B cell (primary cell): ENCODE data around the gene TRIM9. TPM values are rescaled to one million over a fixed set of nuclear protein-coding genes. Genes with fewer than 3 reads are reported as not detected.

Source experiments
- ATAC-seq: fragments of 200-7000 bp; cut with Tn5 transposase; one replicate; pipeline ENCODE4 v1.10.0; 2021; ENCODE audit warnings: low read depth, mild to moderate bottlenecking, moderate number of reproducible peaks, moderate library complexity
- CTCF ChIA-PET: fragments of 350-600 bp; sonication (Branson Sonifier 250); formaldehyde crosslinking; loops from one replicate; lab custom pipeline; 2021; ENCODE audit warnings: antibody characterized with exemption, inconsistent platforms; lab: Charles Lee
- POLR2A ChIA-PET: fragments of 350-600 bp; sonication (Branson Sonifier 250); formaldehyde crosslinking; loops from one replicate; lab custom pipeline; 2021; ENCODE audit warnings: antibody characterized with exemption; lab: Charles Lee
- DNase-seq: peaks from one replicate; pipeline ENCODE4 v3.0.0; 2013
- H2AFZ ChIP-seq: 2 replicates; pipeline ENCODE4 v1.6.1; 2012; ENCODE audit warnings: mild to moderate bottlenecking, low read depth, low read length; ENCODE audit not compliant: insufficient read depth, poor library complexity, severe bottlenecking
- H3K27ac ChIP-seq, 2 donors: 1 replicate in 1 of 2; 2 replicates in 1 of 2; pipeline ENCODE4 v1.5.1; 2012 to 2013; ENCODE audit warnings: low read length in 2 of 2, mild to moderate bottlenecking in 2 of 2, moderate library complexity in 1 of 2
- H3K27me3 ChIP-seq, 4 experiments: fragments of 200-600 bp in 1 of 4; sonication (generic) in 1 of 4; replicated peaks in 1 of 4; 1 replicate in 2 of 4; 2 replicates in 2 of 4; pipeline versions ENCODE4 v1.6.1 to v1.7.0; 2013 to 2016; ENCODE audit warnings: low read length in 3 of 4, mild to moderate bottlenecking in 2 of 4, mixed read lengths in 1 of 4, moderate library complexity in 1 of 4; ENCODE audit not compliant: insufficient read depth in 4 of 4, control insufficient read depth in 3 of 4; ENCODE audit errors: control extremely low read depth in 1 of 4
- H3K36me3 ChIP-seq, 2 experiments: replicated peaks in 1 of 2; 1 replicate in 1 of 2; 2 replicates in 1 of 2; pipeline versions ENCODE4 v1.6.1 to v1.7.1; 2013; ENCODE audit warnings: low read length in 1 of 2; ENCODE audit not compliant: insufficient read depth in 2 of 2, control insufficient read depth in 1 of 2; ENCODE audit errors: control extremely low read depth in 1 of 2, extremely low read depth in 1 of 2
- H3K4me1 ChIP-seq, 2 donors: fragments of 200-600 bp in 1 of 2; sonication (generic) in 1 of 2; 1 replicate in 1 of 2; 2 replicates in 1 of 2; pipeline versions ENCODE4 v1.5.1 to v1.6.1; 2013 to 2017; ENCODE audit warnings: low read length in 2 of 2; ENCODE audit not compliant: control insufficient read depth in 2 of 2, insufficient read depth in 2 of 2
- H3K4me2 ChIP-seq: replicated peaks from 2 replicates; pipeline ENCODE3; 2012; ENCODE audit warnings: mild to moderate bottlenecking, low read depth, low read length; ENCODE audit not compliant: poor library complexity, severe bottlenecking
- H3K4me3 ChIP-seq, 5 experiments: fragments of 200-600 bp in 1 of 5; sonication (generic) in 1 of 5; 1 replicate in 3 of 5; 2 replicates in 2 of 5; pipeline versions ENCODE4 v1.5.1 to v1.7.0; 2011 to 2016; ENCODE audit warnings: low read length in 4 of 5, mild to moderate bottlenecking in 4 of 5, low read depth in 2 of 5, control low read depth in 1 of 5, moderate library complexity in 1 of 5; ENCODE audit not compliant: insufficient read depth in 1 of 5; ENCODE audit errors: control extremely low read depth in 1 of 5, extremely low read depth in 1 of 5
- H3K79me2 ChIP-seq: fragments of 200-600 bp; sonication (generic); one replicate; pipeline ENCODE4 v1.6.0; 2016; ENCODE audit warnings: low read length; ENCODE audit not compliant: control insufficient read depth, insufficient read depth
- H3K9ac ChIP-seq: fragments of 200-600 bp; sonication (generic); 2 replicates; pipeline ENCODE4 v1.6.1; 2017; ENCODE audit warnings: mild to moderate bottlenecking, low read length, moderate library complexity
- H3K9me3 ChIP-seq, 3 donors: one replicate each; pipeline versions ENCODE4 v1.6.1 to v1.7.1; 2013; ENCODE audit warnings: low read length in 2 of 3; ENCODE audit not compliant: control insufficient read depth in 2 of 3, insufficient read depth in 1 of 3; ENCODE audit errors: control extremely low read depth in 1 of 3
- H4K20me1 ChIP-seq: 2 replicates; pipeline ENCODE4 v1.6.0; 2012; ENCODE audit warnings: mild to moderate bottlenecking, low read length; ENCODE audit not compliant: insufficient read depth, control insufficient read depth, poor library complexity, severe bottlenecking
- H3K27ac Mint-ChIP-seq: one replicate; pipeline ENCODE4 v1.8.0; 2021; ENCODE audit warnings: mixed read lengths
- H3K27me3 Mint-ChIP-seq: one replicate; pipeline ENCODE4 v1.8.0; 2021; ENCODE audit warnings: mixed read lengths
- H3K4me1 Mint-ChIP-seq: one replicate; pipeline ENCODE4 v1.8.0; 2021; ENCODE audit warnings: mixed read lengths
- H3K4me3 Mint-ChIP-seq: one replicate; pipeline ENCODE4 v1.8.0; 2021; ENCODE audit warnings: mixed read lengths
- H3K9me3 Mint-ChIP-seq: one replicate; pipeline ENCODE4 v1.8.0; 2022; ENCODE audit warnings: mixed read lengths; ENCODE audit not compliant: insufficient read depth
- EZH2 ChIP-seq: IDR thresholded peaks from 2 replicates; pipeline ENCODE4 v1.6.1; 2012; ENCODE audit warnings: borderline replicate concordance, low read depth, mild to moderate bottlenecking, moderate library complexity, low read length; ENCODE audit not compliant: insufficient read depth, poor library complexity, severe bottlenecking
- WGBS: methylation state at CpG from one replicate; pipeline ENCODE4 v1.1.5; 2013; ENCODE audit warnings: missing lambda C conversion rate; ENCODE audit not compliant: insufficient coverage; 5-methylcytosine and 5-hydroxymethylcytosine counted together
- intact Hi-C: fragments of 100-400 bp; cut with micrococcal nuclease; formaldehyde crosslinking; loops from one replicate; pipeline ENCODE4 v1.10.0; 2022
- polyA plus RNA-seq: library from polyadenylated mRNA; depleted of rRNA; stranded (reverse); fragments of >200 nt; gene quantifications from 2 replicates; pipeline ENCODE4 v1.2.3, GENCODE V29; 2012
- total RNA-seq, 2 donors: library from RNA; stranded (reverse); fragments of 120-200 nt in 1 of 2; gene quantifications; 1 replicate in 1 of 2; 2 replicates in 1 of 2; pipeline versions ENCODE4 v1.2.3 to v1.2.4, GENCODE V29; 2013 to 2022
- TF ChIP-seq, protein P1 (sequence below): fragments of 200-600 bp; IDR thresholded peaks from one replicate; pipeline ENCODE4 v1.8.0; 2022; ENCODE audit warnings: antibody characterized with exemption, mild to moderate bottlenecking

The TRIM9 gene
- total and polyA plus RNA-seq, 2 donors (not counting 1 experiment from before 2014, with no cell fraction given) = 0.24 to 0.32 TPM

DNA sequence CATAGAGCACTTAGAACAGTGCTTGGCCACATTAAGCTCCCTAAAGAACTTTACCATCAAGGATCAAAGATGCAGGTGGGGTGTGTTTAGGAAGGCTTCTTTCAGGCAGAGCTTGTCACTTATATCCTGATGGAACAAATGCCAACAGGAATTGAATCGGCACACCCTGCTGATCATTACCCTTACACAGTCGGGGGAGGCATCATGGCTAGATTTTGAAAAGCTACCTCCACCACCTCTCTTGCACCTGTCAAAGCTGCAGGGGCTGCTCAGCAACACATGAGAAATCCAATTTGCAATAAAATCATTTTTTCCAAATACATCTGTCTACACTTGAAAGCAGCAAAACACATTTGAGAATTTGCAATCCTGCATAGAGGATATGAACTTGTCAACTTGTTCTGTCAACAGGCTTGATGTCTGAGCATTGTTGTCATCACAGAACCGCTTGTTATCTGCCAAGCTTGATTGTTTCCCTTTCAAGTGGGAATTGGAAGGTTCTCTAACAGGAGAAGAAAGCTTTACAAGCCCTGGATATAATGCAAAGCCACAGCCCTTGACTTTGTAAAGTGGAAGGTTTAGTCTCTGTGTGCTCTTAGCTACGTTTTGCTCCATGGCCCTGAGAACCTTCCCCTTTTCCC lies 24.6 kb upstream of the TRIM9 start:
- H3K79me2 ChIP-seq = no peaks in the 10 kb centered on the region
- H3K9ac ChIP-seq = no peak overlapping the region
- DNase-seq = no peak
- H3K4me1 ChIP-seq = no peaks in the 10 kb centered on the region
- H3K4me3 Mint-ChIP-seq = no peak overlapping the region
- ATAC-seq = no peak
- no peak overlapping the region for H3K4me3 ChIP-seq
- ChIA-PET CTCF (no interaction called here), POLR2A (no interaction called here)
- H3K27ac Mint-ChIP-seq = no peak overlapping the region
- H3K36me3 ChIP-seq = no peaks in the 10 kb centered on the region
- H3K9me3 Mint-ChIP-seq = no peaks in the 10 kb centered on the region
- no peak overlapping the region for H2AFZ ChIP-seq
- H3K27ac ChIP-seq = no peak overlapping the region
- intact Hi-C loops = no loop called here
- 97% methylated on average over 3 of the region's 4 CpGs for WGBS
- no peaks in the 10 kb centered on the region for H4K20me1 ChIP-seq
- no peaks in the 10 kb centered on the region for H3K4me1 Mint-ChIP-seq
- H3K27me3 ChIP-seq = no peaks in the 10 kb centered on the region
- no peak overlapping the region for H3K4me2 ChIP-seq
- no peaks in the 10 kb centered on the region for H3K27me3 Mint-ChIP-seq
- TF ChIP-seq, protein P1, sequence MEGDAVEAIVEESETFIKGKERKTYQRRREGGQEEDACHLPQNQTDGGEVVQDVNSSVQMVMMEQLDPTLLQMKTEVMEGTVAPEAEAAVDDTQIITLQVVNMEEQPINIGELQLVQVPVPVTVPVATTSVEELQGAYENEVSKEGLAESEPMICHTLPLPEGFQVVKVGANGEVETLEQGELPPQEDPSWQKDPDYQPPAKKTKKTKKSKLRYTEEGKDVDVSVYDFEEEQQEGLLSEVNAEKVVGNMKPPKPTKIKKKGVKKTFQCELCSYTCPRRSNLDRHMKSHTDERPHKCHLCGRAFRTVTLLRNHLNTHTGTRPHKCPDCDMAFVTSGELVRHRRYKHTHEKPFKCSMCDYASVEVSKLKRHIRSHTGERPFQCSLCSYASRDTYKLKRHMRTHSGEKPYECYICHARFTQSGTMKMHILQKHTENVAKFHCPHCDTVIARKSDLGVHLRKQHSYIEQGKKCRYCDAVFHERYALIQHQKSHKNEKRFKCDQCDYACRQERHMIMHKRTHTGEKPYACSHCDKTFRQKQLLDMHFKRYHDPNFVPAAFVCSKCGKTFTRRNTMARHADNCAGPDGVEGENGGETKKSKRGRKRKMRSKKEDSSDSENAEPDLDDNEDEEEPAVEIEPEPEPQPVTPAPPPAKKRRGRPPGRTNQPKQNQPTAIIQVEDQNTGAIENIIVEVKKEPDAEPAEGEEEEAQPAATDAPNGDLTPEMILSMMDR = no peak
- no peak for TF ChIP-seq EZH2
- H3K9me3 ChIP-seq = no peaks in the 10 kb centered on the region

DNA sequence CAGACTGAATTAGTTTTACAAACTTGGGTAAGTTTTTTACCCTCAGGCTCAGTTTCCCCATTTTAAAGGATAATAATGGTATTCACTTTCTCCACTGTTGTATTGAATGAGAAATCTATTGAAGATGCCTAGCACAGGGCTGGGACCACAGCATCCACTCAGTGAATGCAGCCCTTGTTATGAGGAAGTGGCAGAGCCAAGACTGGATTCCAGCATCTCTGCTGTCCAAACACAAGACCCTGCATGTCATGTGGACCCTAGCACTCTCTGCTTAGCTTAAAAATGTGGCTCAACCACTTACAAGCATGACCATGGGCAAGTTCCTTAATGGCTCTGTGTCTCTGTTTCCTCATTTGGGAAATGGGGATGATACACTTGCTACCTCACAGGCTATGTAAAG lies 24.1 kb upstream of the TRIM9 start:
- H4K20me1 ChIP-seq = no peaks in the 10 kb centered on the region
- TF ChIP-seq, protein P1 = no peak
- TF ChIP-seq EZH2 = no peak
- no peaks in the 10 kb centered on the region for H3K27me3 Mint-ChIP-seq
- no peaks in the 10 kb centered on the region for H3K4me1 Mint-ChIP-seq
- H3K4me2 ChIP-seq = no peak overlapping the region
- no peak overlapping the region for H2AFZ ChIP-seq
- no peaks in the 10 kb centered on the region for H3K4me1 ChIP-seq
- DNase-seq (no peak), ATAC-seq (no peak)
- no peak overlapping the region for H3K4me3 Mint-ChIP-seq
- H3K27ac ChIP-seq = no peak overlapping the region
- H3K9ac ChIP-seq = no peak overlapping the region
- H3K9me3 ChIP-seq = no peaks in the 10 kb centered on the region
- ChIA-PET CTCF (no interaction called here), POLR2A (no interaction called here)
- no peaks in the 10 kb centered on the region for H3K36me3 ChIP-seq
- H3K4me3 ChIP-seq = no peak overlapping the region
- intact Hi-C loops = no loop called here
- no peak overlapping the region for H3K27ac Mint-ChIP-seq
- no peaks in the 10 kb centered on the region for H3K9me3 Mint-ChIP-seq
- no peaks in the 10 kb centered on the region for H3K79me2 ChIP-seq
- no peaks in the 10 kb centered on the region for H3K27me3 ChIP-seq
